PFSK-1 (cell line): ENCODE measurements around the gene AP1G2.

ENCODE experiments used
- TAF1 ChIP-seq: IDR thresholded peaks from 2 replicates; pipeline ENCODE4 v1.6.1; 2012; ENCODE audit warnings: low read length, control low read depth, borderline replicate concordance; ENCODE audit not compliant: insufficient read depth
- TF ChIP-seq, protein P1 (sequence below), 2 experiments: IDR thresholded peaks; 2 replicates each; pipeline versions ENCODE4 v1.6.1 to v1.8.0; 2011 to 2012; ENCODE audit warnings: low read depth in 2 of 2, low read length in 2 of 2, control low read depth in 1 of 2, inconsistent platforms in 1 of 2, mild to moderate bottlenecking in 1 of 2, moderate library complexity in 1 of 2; ENCODE audit not compliant: insufficient read depth in 1 of 2

DNA sequence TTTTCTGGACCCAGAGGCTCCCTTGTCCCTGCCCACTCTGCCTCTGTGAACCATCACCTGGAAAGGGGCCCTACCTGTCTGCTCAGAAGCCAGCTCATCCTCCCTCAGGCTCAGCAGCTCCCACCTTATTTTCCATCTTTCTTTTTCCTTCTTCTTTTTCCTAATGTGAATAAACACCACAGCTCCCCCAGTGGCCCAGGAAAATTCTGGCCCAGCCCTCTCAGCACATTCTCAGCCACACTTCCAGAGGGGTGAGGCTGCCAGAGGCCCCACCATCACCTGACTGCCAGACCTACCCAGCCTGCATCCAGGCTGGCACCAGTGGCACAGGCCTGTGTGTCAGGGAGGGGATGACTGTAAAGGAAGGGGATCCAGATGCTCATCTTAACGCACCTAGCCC is 39.0 kb downstream of the AP1G2 start:
- TF ChIP-seq TAF1, result no peak
- TF ChIP-seq, protein P1, sequence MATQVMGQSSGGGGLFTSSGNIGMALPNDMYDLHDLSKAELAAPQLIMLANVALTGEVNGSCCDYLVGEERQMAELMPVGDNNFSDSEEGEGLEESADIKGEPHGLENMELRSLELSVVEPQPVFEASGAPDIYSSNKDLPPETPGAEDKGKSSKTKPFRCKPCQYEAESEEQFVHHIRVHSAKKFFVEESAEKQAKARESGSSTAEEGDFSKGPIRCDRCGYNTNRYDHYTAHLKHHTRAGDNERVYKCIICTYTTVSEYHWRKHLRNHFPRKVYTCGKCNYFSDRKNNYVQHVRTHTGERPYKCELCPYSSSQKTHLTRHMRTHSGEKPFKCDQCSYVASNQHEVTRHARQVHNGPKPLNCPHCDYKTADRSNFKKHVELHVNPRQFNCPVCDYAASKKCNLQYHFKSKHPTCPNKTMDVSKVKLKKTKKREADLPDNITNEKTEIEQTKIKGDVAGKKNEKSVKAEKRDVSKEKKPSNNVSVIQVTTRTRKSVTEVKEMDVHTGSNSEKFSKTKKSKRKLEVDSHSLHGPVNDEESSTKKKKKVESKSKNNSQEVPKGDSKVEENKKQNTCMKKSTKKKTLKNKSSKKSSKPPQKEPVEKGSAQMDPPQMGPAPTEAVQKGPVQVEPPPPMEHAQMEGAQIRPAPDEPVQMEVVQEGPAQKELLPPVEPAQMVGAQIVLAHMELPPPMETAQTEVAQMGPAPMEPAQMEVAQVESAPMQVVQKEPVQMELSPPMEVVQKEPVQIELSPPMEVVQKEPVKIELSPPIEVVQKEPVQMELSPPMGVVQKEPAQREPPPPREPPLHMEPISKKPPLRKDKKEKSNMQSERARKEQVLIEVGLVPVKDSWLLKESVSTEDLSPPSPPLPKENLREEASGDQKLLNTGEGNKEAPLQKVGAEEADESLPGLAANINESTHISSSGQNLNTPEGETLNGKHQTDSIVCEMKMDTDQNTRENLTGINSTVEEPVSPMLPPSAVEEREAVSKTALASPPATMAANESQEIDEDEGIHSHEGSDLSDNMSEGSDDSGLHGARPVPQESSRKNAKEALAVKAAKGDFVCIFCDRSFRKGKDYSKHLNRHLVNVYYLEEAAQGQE (IDR thresholded peaks at IDR 0.05; ENCODE audit: insufficient read depth in 1 of 2, low read depth in 2 of 2, low read length in 2 of 2), result no peak
